ENCODE measurements around the gene TMEM245. TPM values are rescaled to one million over a fixed set of nuclear protein-coding genes. Genes with fewer than 3 reads are reported as not detected.

Gene TMEM245
- total and polyA plus RNA-seq, 2 of the 13 experiments (the other 11 are each of a cell fraction or from before 2014, with no cell fraction given), result 53.5 to 55.4 TPM

GRCh38 chr9:109072133-109072692 lies 47.5 kb downstream of the TMEM245 start (continued):
- no peak for TF ChIP-seq ZSCAN5A (CRISPR knock-in tag; IDR thresholded peaks at IDR 0.05; ENCODE audit: borderline replicate concordance)
- TF ChIP-seq ZFY (CRISPR knock-in tag; IDR thresholded peaks at IDR 0.05), result no peak
- TF ChIP-seq NFKB2 (CRISPR knock-in tag; IDR thresholded peaks at IDR 0.05; ENCODE audit: borderline replicate concordance), result no peak

DNA sequence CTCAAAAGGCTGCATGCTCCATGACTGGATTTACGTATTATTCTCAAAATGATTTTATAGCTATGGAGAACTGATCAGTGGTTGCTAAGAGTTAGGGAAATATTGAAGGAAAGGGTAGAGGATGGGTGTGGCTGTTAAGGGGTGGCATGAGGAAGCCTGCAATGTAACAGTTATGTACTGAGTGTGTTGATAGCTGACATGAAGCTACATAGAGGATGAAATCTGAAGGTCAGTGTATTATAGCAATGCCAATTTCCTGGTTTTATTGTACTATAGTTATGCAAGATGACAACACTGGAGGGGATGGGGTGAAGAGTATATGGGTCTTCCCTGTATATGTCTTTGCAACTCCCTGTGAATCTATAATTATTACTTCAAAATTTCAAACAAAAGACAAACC lies 51.0 kb downstream of the TMEM245 start:
- ChIA-PET CTCF (ENCODE audit: low intra/inter-chr PET ratio, low total read pairs) (no interaction called here), POLR2A (no interaction called here)
- no peak for TF ChIP-seq SNAPC2 (CRISPR knock-in tag; IDR thresholded peaks at IDR 0.05)
- no peak for TF ChIP-seq KDM3A (CRISPR knock-in tag; IDR thresholded peaks at IDR 0.05; ENCODE audit: low read depth)
- no peak for TF ChIP-seq ZNF776 (CRISPR knock-in tag; IDR thresholded peaks at IDR 0.05)
- no peak for TF ChIP-seq NFYB (CRISPR knock-in tag; IDR thresholded peaks at IDR 0.05)
- no peak for TF ChIP-seq ZNF33B (CRISPR knock-in tag; IDR thresholded peaks at IDR 0.05)
- TF ChIP-seq SOX5 (CRISPR knock-in tag; IDR thresholded peaks at IDR 0.05; ENCODE audit: borderline replicate concordance), result no peak
- no peaks in the 10 kb centered on the region for H4K20me1 ChIP-seq (ENCODE audit: insufficient read depth, low read length)
- no peaks in the 10 kb centered on the region for H3K79me2 ChIP-seq (ENCODE audit: insufficient read depth, low read length)
- no peak overlapping the region for H3K4me2 ChIP-seq (ENCODE audit: low read depth, low read length)
- WGBS (ENCODE audit: low lambda C conversion rate), result 100% methylated on average over 1 of the region's 1 CpG
- no peaks in the 10 kb centered on the region for H3K9me3 ChIP-seq (ENCODE audit: low read length)
- H3K27ac ChIP-seq (ENCODE audit: extremely low read length, insufficient read depth, low read length), result no peak overlapping the region
- DNase-seq (ENCODE audit: low spot score) (no peak), FAIRE-seq (no peak), ATAC-seq (no peak)
- in situ Hi-C loops (cut with HindIII; ENCODE audit: extremely low pct_ligation_motif_present, low pct_unique_long_range_greater_than_20kb), result no loop called here
- peaks cover 3 to 50% of the 10 kb centered on the region in 2 experiments for H3K36me3 ChIP-seq (replicated peaks in 1 of 2; ENCODE audit: control insufficient read depth in 1 of 2, insufficient read depth in 2 of 2, low read length in 2 of 2)
- H3K4me3 ChIP-seq (replicated peaks in 1 of 3; ENCODE audit: insufficient read depth in 1 of 3, low read depth in 2 of 3, low read length in 3 of 3), result no peak overlapping the region
- H2AFZ ChIP-seq (ENCODE audit: low read length), result no peak overlapping the region
- BruUV-seq (replicated peaks), result no TSS peak
- H3K4me1 ChIP-seq (ENCODE audit: insufficient read depth, low read length), result peaks cover 24% of the 10 kb centered on the region
- no peak overlapping the region for H3K9ac ChIP-seq (ENCODE audit: insufficient read depth, low read depth, low read length)
- no peaks in the 10 kb centered on the region for H3K27me3 ChIP-seq (ENCODE audit: control insufficient read depth in 1 of 2, insufficient read depth in 2 of 2, low read length in 2 of 2)
- intact Hi-C loops (cut with micrococcal nuclease; ENCODE audit: unreplicated experiment), result no loop called here

All from HepG2 (cell line).